ENCODE data around the gene DOCK11. TPM values are rescaled to one million over a fixed set of nuclear protein-coding genes. Genes with fewer than 3 reads are reported as not detected.
A peak's percentile ranks its signal among the peaks of the same experiment; 100 is the strongest.

DOCK11 gene
- total and polyA plus RNA-seq, 9 of the 15 experiments (the other 6 are each of a cell fraction or from before 2014, with no cell fraction given): 41.8 to 77.8 (median 50.9) TPM

DNA sequence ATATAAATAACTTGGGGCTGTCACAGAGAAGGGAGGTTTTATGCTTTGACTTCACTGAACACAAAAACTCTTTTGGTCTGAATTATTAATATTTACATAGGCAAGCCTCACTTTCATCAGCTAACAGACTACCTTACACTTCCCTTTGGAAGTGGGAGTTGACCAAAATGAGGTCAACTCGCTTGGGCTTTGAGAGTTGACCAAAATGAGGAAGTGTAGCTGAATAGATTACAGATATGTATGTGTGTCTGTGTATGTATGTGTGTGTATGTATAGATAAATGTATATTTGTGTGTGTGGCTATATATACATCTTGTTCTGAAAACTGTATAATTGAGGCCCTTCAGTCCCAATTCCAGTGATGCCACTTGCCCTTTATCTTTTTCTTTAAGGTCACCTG is 118.5 kb downstream of the DOCK11 start (continued):
- TF ChIP-seq, protein P1, sequence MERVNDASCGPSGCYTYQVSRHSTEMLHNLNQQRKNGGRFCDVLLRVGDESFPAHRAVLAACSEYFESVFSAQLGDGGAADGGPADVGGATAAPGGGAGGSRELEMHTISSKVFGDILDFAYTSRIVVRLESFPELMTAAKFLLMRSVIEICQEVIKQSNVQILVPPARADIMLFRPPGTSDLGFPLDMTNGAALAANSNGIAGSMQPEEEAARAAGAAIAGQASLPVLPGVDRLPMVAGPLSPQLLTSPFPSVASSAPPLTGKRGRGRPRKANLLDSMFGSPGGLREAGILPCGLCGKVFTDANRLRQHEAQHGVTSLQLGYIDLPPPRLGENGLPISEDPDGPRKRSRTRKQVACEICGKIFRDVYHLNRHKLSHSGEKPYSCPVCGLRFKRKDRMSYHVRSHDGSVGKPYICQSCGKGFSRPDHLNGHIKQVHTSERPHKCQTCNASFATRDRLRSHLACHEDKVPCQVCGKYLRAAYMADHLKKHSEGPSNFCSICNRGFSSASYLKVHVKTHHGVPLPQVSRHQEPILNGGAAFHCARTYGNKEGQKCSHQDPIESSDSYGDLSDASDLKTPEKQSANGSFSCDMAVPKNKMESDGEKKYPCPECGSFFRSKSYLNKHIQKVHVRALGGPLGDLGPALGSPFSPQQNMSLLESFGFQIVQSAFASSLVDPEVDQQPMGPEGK (CRISPR knock-in tag; IDR thresholded peaks at IDR 0.05; ENCODE audit: borderline replicate concordance): no peak
- no peak for TF ChIP-seq ARHGAP35 (IDR thresholded peaks at IDR 0.05; ENCODE audit: partially characterized antibody)
- TF ChIP-seq, protein P2, sequence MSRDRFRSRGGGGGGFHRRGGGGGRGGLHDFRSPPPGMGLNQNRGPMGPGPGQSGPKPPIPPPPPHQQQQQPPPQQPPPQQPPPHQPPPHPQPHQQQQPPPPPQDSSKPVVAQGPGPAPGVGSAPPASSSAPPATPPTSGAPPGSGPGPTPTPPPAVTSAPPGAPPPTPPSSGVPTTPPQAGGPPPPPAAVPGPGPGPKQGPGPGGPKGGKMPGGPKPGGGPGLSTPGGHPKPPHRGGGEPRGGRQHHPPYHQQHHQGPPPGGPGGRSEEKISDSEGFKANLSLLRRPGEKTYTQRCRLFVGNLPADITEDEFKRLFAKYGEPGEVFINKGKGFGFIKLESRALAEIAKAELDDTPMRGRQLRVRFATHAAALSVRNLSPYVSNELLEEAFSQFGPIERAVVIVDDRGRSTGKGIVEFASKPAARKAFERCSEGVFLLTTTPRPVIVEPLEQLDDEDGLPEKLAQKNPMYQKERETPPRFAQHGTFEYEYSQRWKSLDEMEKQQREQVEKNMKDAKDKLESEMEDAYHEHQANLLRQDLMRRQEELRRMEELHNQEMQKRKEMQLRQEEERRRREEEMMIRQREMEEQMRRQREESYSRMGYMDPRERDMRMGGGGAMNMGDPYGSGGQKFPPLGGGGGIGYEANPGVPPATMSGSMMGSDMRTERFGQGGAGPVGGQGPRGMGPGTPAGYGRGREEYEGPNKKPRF (IDR thresholded peaks at IDR 0.05; ENCODE audit: low read depth, low read length): no peak
- TF ChIP-seq, protein P3, sequence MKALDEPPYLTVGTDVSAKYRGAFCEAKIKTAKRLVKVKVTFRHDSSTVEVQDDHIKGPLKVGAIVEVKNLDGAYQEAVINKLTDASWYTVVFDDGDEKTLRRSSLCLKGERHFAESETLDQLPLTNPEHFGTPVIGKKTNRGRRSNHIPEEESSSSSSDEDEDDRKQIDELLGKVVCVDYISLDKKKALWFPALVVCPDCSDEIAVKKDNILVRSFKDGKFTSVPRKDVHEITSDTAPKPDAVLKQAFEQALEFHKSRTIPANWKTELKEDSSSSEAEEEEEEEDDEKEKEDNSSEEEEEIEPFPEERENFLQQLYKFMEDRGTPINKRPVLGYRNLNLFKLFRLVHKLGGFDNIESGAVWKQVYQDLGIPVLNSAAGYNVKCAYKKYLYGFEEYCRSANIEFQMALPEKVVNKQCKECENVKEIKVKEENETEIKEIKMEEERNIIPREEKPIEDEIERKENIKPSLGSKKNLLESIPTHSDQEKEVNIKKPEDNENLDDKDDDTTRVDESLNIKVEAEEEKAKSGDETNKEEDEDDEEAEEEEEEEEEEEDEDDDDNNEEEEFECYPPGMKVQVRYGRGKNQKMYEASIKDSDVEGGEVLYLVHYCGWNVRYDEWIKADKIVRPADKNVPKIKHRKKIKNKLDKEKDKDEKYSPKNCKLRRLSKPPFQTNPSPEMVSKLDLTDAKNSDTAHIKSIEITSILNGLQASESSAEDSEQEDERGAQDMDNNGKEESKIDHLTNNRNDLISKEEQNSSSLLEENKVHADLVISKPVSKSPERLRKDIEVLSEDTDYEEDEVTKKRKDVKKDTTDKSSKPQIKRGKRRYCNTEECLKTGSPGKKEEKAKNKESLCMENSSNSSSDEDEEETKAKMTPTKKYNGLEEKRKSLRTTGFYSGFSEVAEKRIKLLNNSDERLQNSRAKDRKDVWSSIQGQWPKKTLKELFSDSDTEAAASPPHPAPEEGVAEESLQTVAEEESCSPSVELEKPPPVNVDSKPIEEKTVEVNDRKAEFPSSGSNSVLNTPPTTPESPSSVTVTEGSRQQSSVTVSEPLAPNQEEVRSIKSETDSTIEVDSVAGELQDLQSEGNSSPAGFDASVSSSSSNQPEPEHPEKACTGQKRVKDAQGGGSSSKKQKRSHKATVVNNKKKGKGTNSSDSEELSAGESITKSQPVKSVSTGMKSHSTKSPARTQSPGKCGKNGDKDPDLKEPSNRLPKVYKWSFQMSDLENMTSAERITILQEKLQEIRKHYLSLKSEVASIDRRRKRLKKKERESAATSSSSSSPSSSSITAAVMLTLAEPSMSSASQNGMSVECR (CRISPR knock-in tag; IDR thresholded peaks at IDR 0.05): no peak
- TF ChIP-seq SMARCE1 (IDR thresholded peaks at IDR 0.05): peak; percentile 78
- no peak for TF ChIP-seq U2AF2 (optimal IDR thresholded peaks at IDR 0.05; ENCODE audit: low read depth, low read length)
- no peak for TF ChIP-seq TARDBP (IDR thresholded peaks at IDR 0.05)
- no peak for TF ChIP-seq NR2C1 (IDR thresholded peaks at IDR 0.05)
- TF ChIP-seq NR2C1 (tag; IDR thresholded peaks at IDR 0.05): no peak
- TF ChIP-seq GATA2 (CRISPR knock-in tag; IDR thresholded peaks at IDR 0.05): peak; percentile 61
- TF ChIP-seq, protein P4, sequence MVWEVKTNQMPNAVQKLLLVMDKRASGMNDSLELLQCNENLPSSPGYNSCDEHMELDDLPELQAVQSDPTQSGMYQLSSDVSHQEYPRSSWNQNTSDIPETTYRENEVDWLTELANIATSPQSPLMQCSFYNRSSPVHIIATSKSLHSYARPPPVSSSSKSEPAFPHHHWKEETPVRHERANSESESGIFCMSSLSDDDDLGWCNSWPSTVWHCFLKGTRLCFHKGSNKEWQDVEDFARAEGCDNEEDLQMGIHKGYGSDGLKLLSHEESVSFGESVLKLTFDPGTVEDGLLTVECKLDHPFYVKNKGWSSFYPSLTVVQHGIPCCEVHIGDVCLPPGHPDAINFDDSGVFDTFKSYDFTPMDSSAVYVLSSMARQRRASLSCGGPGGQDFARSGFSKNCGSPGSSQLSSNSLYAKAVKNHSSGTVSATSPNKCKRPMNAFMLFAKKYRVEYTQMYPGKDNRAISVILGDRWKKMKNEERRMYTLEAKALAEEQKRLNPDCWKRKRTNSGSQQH (CRISPR knock-in tag; IDR thresholded peaks at IDR 0.05): no peak
- TF ChIP-seq ZNF133 (CRISPR knock-in tag; IDR thresholded peaks at IDR 0.05): no peak
- TF ChIP-seq JUND (IDR thresholded peaks at IDR 0.05; ENCODE audit: borderline replicate concordance, low read depth, low read length): peak; percentile 46; the same call in 1 of the 2 replicates
- TF ChIP-seq JUND (tag; IDR thresholded peaks at IDR 0.05; ENCODE audit: borderline replicate concordance, low read depth, low read length): peak; percentile 49; the same call in 1 of the 3 replicates
- no peak for TF ChIP-seq NRF1 (conservative IDR thresholded peaks at IDR 0.05 in 1 of 2, IDR thresholded peaks at IDR 0.05 in 1 of 2)
- no peak for TF ChIP-seq FOXK2 (conservative IDR thresholded peaks at IDR 0.05 in 1 of 2, IDR thresholded peaks at IDR 0.05 in 1 of 2; ENCODE audit: low read depth in 2 of 2)
- no peak for TF ChIP-seq NONO (IDR thresholded peaks at IDR 0.05; ENCODE audit: low read depth in 2 of 2, low read length in 1 of 2)
- TF ChIP-seq ZSCAN32 (CRISPR knock-in tag; IDR thresholded peaks at IDR 0.05): no peak
- TF ChIP-seq ATF7 (IDR thresholded peaks at IDR 0.05): peak; percentile 62
